ENCODE results near the gene CNPY3. TPM values are rescaled to one million over a fixed set of nuclear protein-coding genes. Genes with fewer than 3 reads are reported as not detected.
"Not testable (repeated sequence)": the region's sequence is repeated elsewhere in the genome, so short reads cannot be mapped to it uniquely, and the experiment has no call there.

Gene CNPY3
- polyA plus RNA-seq, 2 of the 4 experiments (the other 2 are of a cell fraction): 30.3 to 38.5 TPM

DNA sequence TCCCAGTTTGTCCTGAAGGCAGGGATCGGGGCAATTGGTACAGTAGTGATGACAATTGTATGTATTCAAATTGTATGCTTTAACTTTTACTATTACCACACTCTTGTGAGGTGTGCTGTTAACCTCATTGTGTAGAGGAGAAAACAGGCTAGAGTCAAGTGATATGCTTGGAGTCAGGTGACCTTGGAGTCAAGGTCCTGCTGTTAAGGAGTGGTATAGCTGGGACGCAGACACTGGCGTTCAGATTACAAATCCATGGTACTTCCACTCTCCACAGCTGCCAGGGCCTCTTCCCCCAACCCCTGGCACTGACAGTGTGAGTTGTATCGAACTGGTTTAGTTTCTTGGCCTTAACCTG is 10.5 kb downstream of the CNPY3 start:
- Histone ChIP-seq H3K4me2 (no peak overlapping the region), H3K27ac (no peak overlapping the region), H3K4me3 (no peak overlapping the region), H3K9me3 (no peaks in the 10 kb centered on the region), H3K4me1 (no peaks in the 10 kb centered on the region)
- no peak for DNase-seq (ENCODE audit: low read depth in 1 of 2, low spot score in 1 of 2)
- 91% methylated on average over 4 of the region's 4 CpGs for WGBS (ENCODE audit: missing lambda C conversion rate)
- FAIRE-seq: no peak
- TF ChIP-seq EP300 (IDR thresholded peaks at IDR 0.05): no peak
- TF ChIP-seq, protein P1, sequence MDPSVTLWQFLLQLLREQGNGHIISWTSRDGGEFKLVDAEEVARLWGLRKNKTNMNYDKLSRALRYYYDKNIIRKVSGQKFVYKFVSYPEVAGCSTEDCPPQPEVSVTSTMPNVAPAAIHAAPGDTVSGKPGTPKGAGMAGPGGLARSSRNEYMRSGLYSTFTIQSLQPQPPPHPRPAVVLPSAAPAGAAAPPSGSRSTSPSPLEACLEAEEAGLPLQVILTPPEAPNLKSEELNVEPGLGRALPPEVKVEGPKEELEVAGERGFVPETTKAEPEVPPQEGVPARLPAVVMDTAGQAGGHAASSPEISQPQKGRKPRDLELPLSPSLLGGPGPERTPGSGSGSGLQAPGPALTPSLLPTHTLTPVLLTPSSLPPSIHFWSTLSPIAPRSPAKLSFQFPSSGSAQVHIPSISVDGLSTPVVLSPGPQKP (IDR thresholded peaks at IDR 0.05; ENCODE audit: low read depth, low read length): no peak
- TF ChIP-seq, protein P2, sequence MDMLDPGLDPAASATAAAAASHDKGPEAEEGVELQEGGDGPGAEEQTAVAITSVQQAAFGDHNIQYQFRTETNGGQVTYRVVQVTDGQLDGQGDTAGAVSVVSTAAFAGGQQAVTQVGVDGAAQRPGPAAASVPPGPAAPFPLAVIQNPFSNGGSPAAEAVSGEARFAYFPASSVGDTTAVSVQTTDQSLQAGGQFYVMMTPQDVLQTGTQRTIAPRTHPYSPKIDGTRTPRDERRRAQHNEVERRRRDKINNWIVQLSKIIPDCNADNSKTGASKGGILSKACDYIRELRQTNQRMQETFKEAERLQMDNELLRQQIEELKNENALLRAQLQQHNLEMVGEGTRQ (IDR thresholded peaks at IDR 0.05): no peak
- CTCF ChIA-PET: interaction anchor here (0.6 to 1.7 kb wide), 3 partner anchors 9 to 204 kb away, joined by 3 to 6 read pairs (median 3); no protein-coding TSS in a partner anchor
- ATAC-seq: no peak
- POLR2A ChIA-PET: interaction anchor here (2.0 kb wide), 1 partner anchor 10 kb away, joined by 9 read pairs; the partner anchor contains the start of gene CNPY3

DNA sequence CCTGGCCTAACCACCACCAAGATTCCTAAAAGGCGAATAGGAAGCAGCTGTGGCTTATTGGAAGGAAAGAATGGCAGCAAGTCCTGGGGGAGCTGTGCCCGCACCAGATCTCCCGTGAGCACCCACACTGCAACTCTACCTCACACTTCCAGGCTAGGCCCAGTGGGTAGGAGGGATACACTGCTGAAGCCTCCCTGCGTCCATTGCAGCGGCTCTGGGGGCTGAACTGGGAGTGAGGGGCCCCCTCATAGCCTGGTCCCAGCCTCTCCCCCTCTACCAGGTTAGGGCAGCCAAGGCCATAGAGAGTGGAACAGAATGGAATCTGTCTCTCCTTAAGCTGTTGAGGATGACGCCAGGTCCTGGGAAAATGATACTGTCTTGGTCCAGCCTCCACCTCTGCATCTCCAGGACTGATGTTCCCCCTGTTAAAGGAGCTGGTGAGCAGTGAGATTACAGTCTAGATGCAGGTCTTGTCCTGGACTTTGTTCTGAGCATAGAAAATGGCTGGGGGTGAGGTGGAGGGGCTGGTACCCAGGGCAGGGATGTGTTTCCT is 11.3 kb downstream of the CNPY3 start:
- Histone ChIP-seq H3K4me3 (no peak overlapping the region), H3K27ac (no peak overlapping the region), H3K4me2 (no peak overlapping the region), H3K9me3 (no peaks in the 10 kb centered on the region), H3K4me1 (no peaks in the 10 kb centered on the region)
- TF ChIP-seq RNF2 (IDR thresholded peaks at IDR 0.05; ENCODE audit: borderline replicate concordance, low read depth): no peak
- TF ChIP-seq JUN (IDR thresholded peaks at IDR 0.05): no peak
- no peak for TF ChIP-seq MAZ (IDR thresholded peaks at IDR 0.05; ENCODE audit: borderline replicate concordance, low read depth, low read length)
- TF ChIP-seq RCOR1 (IDR thresholded peaks at IDR 0.05; ENCODE audit: low read depth, low read length): no peak
- TF ChIP-seq, protein P1 (IDR thresholded peaks at IDR 0.05; ENCODE audit: low read depth, low read length): no peak
- TF ChIP-seq, protein P3, sequence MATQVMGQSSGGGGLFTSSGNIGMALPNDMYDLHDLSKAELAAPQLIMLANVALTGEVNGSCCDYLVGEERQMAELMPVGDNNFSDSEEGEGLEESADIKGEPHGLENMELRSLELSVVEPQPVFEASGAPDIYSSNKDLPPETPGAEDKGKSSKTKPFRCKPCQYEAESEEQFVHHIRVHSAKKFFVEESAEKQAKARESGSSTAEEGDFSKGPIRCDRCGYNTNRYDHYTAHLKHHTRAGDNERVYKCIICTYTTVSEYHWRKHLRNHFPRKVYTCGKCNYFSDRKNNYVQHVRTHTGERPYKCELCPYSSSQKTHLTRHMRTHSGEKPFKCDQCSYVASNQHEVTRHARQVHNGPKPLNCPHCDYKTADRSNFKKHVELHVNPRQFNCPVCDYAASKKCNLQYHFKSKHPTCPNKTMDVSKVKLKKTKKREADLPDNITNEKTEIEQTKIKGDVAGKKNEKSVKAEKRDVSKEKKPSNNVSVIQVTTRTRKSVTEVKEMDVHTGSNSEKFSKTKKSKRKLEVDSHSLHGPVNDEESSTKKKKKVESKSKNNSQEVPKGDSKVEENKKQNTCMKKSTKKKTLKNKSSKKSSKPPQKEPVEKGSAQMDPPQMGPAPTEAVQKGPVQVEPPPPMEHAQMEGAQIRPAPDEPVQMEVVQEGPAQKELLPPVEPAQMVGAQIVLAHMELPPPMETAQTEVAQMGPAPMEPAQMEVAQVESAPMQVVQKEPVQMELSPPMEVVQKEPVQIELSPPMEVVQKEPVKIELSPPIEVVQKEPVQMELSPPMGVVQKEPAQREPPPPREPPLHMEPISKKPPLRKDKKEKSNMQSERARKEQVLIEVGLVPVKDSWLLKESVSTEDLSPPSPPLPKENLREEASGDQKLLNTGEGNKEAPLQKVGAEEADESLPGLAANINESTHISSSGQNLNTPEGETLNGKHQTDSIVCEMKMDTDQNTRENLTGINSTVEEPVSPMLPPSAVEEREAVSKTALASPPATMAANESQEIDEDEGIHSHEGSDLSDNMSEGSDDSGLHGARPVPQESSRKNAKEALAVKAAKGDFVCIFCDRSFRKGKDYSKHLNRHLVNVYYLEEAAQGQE (IDR thresholded peaks at IDR 0.05): no peak
- no peak for TF ChIP-seq SMC3 (IDR thresholded peaks at IDR 0.05)
- TF ChIP-seq NPAS2 (CRISPR knock-in tag; IDR thresholded peaks at IDR 0.05; ENCODE audit: borderline replicate concordance): no peak
- no peak for TF ChIP-seq JUNB (IDR thresholded peaks at IDR 0.05)
- POLR2A ChIA-PET: interaction anchor here (2.0 kb wide), 1 partner anchor 11 kb away, joined by 9 read pairs; the partner anchor contains the start of gene CNPY3
- CTCF ChIA-PET: interaction anchor here (1.1 to 1.7 kb wide), 3 partner anchors 10 to 203 kb away, joined by 3 to 6 read pairs (median 3); no protein-coding TSS in a partner anchor
- DNase-seq (ENCODE audit: low read depth in 1 of 2, low spot score in 1 of 2): no peak
- FAIRE-seq: no peak
- no peak for ATAC-seq
- WGBS (ENCODE audit: missing lambda C conversion rate): 100% methylated on average over 5 of the region's 6 CpGs

DNA sequence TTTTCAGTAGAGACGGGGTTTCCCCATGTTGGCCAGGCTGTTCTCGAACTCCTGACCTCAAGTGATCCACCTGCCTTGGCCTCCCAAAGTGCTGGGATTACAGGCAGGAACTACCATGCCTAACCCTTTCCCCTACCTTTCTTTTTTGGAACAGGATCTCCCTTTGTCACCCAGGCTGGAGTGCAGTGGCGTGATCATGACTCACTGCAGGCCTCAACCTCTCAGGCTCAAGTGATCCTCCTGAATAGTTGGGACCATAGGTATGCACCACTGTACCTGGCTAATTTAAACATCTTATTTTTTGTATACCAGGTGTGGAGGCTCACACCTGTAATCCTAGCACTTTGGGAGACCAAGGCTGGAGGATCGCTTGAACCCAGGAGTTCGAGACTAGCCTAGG is 12.1 kb downstream of the CNPY3 start:
- not testable (repeated sequence) for H3K4me1 ChIP-seq; FAIRE-seq; H3K9me3 ChIP-seq; H3K4me3 ChIP-seq; H3K27ac ChIP-seq; H3K4me2 ChIP-seq; DNase-seq (ENCODE audit: low read depth in 1 of 2, low spot score in 1 of 2); ATAC-seq
- 96% methylated on average over 5 of the region's 5 CpGs for WGBS (ENCODE audit: missing lambda C conversion rate)
- ChIA-PET POLR2A (interaction anchor here (2.0 kb wide), 1 partner anchor 12 kb away, joined by 9 read pairs; the partner anchor contains the start of gene CNPY3), CTCF (interaction anchor here (1.2 to 1.7 kb wide), 2 partner anchors 9 to 11 kb away, joined by 3 to 6 read pairs; no protein-coding TSS in a partner anchor)
